Tibial nerve (tissue), 4 donors: ENCODE results near the gene PHLDA2. TPM values are rescaled to one million over a fixed set of nuclear protein-coding genes. Genes with fewer than 3 reads are reported as not detected.

Source experiments
- DNase-seq, 2 donors: peaks; one replicate each; pipeline ENCODE4 v3.0.0-alpha.2; 2019; ENCODE audit warnings: low spot score in 2 of 2
- H3K27ac ChIP-seq, 4 donors: fragments of 200-600 bp; sonication (generic) in 3 of 4; one replicate each; pipeline ENCODE4 v1.5.1; 2017 to 2019; ENCODE audit warnings: mild to moderate bottlenecking in 1 of 4
- H3K27me3 ChIP-seq, 2 donors: fragments of 200-600 bp; sonication (generic) in 1 of 2; one replicate each; pipeline versions ENCODE4 v1.5.1 to v1.6.0; 2017 to 2019
- H3K36me3 ChIP-seq, 3 donors: fragments of 200-600 bp; sonication (generic); one replicate each; pipeline ENCODE4 v1.5.1; 2018 to 2019
- H3K4me1 ChIP-seq, 4 donors: fragments of 200-600 bp; sonication (generic) in 3 of 4; one replicate each; pipeline ENCODE4 v1.5.1; 2017 to 2019
- H3K4me3 ChIP-seq, 4 donors: fragments of 200-600 bp; sonication (generic) in 3 of 4; one replicate each; pipeline ENCODE4 v1.5.1; 2017 to 2019; ENCODE audit warnings: mild to moderate bottlenecking in 1 of 4, moderate library complexity in 1 of 4
- H3K9me3 ChIP-seq, 4 donors: fragments of 200-600 bp; sonication (generic) in 3 of 4; one replicate each; pipeline ENCODE4 v1.5.1; 2017 to 2019
- CTCF ChIP-seq, 5 experiments: fragments of 200-600 bp in 3 of 5; fragments of 450-650 bp in 2 of 5; sonication (generic) in 3 of 5; IDR thresholded peaks; one replicate each; pipeline ENCODE4 v1.5.1; 2016 to 2019; ENCODE audit warnings: antibody characterized with exemption in 5 of 5, mild to moderate bottlenecking in 3 of 5, moderate library complexity in 2 of 5
- EP300 ChIP-seq, 2 donors: sonication (generic); formaldehyde crosslinking; IDR thresholded peaks; one replicate each; pipeline ENCODE4 v1.6.1; 2017; ENCODE audit warnings: antibody characterized with exemption in 2 of 2, mild to moderate bottlenecking in 1 of 2
- POLR2A ChIP-seq, 2 donors: fragments of 450-650 bp; IDR thresholded peaks; one replicate each; pipeline ENCODE4 v1.6.1; 2017; ENCODE audit warnings: antibody characterized with exemption in 2 of 2, mild to moderate bottlenecking in 2 of 2, moderate library complexity in 2 of 2
- WGBS, 2 donors: methylation state at CpG; one replicate each; pipeline ENCODE4 v1.1.5; 2018; 5-methylcytosine and 5-hydroxymethylcytosine counted together
- total RNA-seq, 4 donors: library from RNA; depleted of rRNA; stranded (reverse); fragments of >200 nt; gene quantifications; one replicate each; pipeline ENCODE4 v1.1.0, GENCODE V29; 2016

PHLDA2 gene
- total RNA-seq, 4 donors from 2014 or later, result 3.3 to 6.1 (median 5.1) TPM

GRCh38 chr11:2886936-2887335 is 42.3 kb downstream of the PHLDA2 start:
- Histone ChIP-seq H3K4me3 (no peak overlapping the region), H3K36me3 (peaks cover 0 to 3% (median 0%) of the 10 kb centered on the region in 3 donors), H3K27ac (peak overlapping the region in 2 of 4 donors; percentile 77 to 92), H3K4me1 (peaks cover 0 to 58% (median 16%) of the 10 kb centered on the region in 4 donors), H3K27me3 (no peaks in the 10 kb centered on the region), H3K9me3 (no peaks in the 10 kb centered on the region)
- no peak for TF ChIP-seq CTCF (IDR thresholded peaks at IDR 0.05)
- TF ChIP-seq POLR2A (IDR thresholded peaks at IDR 0.05), result no peak
- TF ChIP-seq EP300 (IDR thresholded peaks at IDR 0.05), result no peak
- DNase-seq, result no peak
- WGBS, 2 donors, result 87 to 92% methylated on average over 4 to 5 of the region's 5 CpGs

- H3K27ac ChIP-seq, result peak overlapping the region; percentile 77 to 92 (median 82)
- peaks cover 0 to 9% (median 0%) of the 10 kb centered on the region in 3 donors for H3K36me3 ChIP-seq
- TF ChIP-seq CTCF (IDR thresholded peaks at IDR 0.05) (peak in 2 of 5 experiments; percentile 18 to 42), POLR2A (IDR thresholded peaks at IDR 0.05) (no peak)
- H3K27me3 ChIP-seq, result no peaks in the 10 kb centered on the region
- H3K9me3 ChIP-seq, result no peaks in the 10 kb centered on the region
- peaks cover 0 to 58% (median 10%) of the 10 kb centered on the region in 4 donors for H3K4me1 ChIP-seq
- DNase-seq, result peak in 1 of 2 donors; percentile 35
- peak overlapping the region in 3 of 4 donors; percentile 47 to 93 (median 78) for H3K4me3 ChIP-seq
- WGBS, 2 donors, result 17 to 33% methylated on average over 14 to 44 of the region's 49 CpGs
Observed at GRCh38 chr11:2886191-2886894, 42.9 kb downstream of the PHLDA2 start.

GRCh38 chr11:2885678-2886081 is 43.5 kb downstream of the PHLDA2 start, which contains the start of gene CDKN1C:
CDKN1C (minus strand) TSS chr11:2885775; CDS start chr11:2885456, 319 bp downstream.
- DNase-seq, result peak; percentile 86 to 91
- WGBS, 2 donors, result 0% methylated on average over 3 to 8 of the region's 61 CpGs
- Histone ChIP-seq H3K4me1 (peaks cover 0 to 51% (median 6%) of the 10 kb centered on the region in 4 donors), H3K4me3 (peak within 1 kb of the TSS; percentile 78 to 96 (median 92)), H3K9me3 (no peaks in the 10 kb centered on the region), H3K36me3 (peaks cover 0 to 13% (median 0%) of the 10 kb centered on the region in 3 donors), H3K27ac (peak within 1 kb of the TSS; percentile 79 to 97 (median 92)), H3K27me3 (no peaks in the 10 kb centered on the region)
- peak; percentile 95 to 97 for TF ChIP-seq POLR2A (IDR thresholded peaks at IDR 0.05)
- TF ChIP-seq EP300 (IDR thresholded peaks at IDR 0.05), result peak; percentile 33 to 99
- TF ChIP-seq CTCF (IDR thresholded peaks at IDR 0.05), result peak in 1 of 5 experiments; percentile 7

GRCh38 chr11:2885017-2885677 is 44.1 kb downstream of the PHLDA2 start:
- DNase-seq, result no peak
- Histone ChIP-seq H3K9me3 (no peaks in the 10 kb centered on the region), H3K4me1 (peaks cover 0 to 46% (median 5%) of the 10 kb centered on the region in 4 donors), H3K4me3 (peak overlapping the region; percentile 78 to 96 (median 92)), H3K27me3 (no peaks in the 10 kb centered on the region), H3K27ac (peak overlapping the region; percentile 69 to 97 (median 92)), H3K36me3 (peaks cover 0 to 18% (median 0%) of the 10 kb centered on the region in 3 donors)
- WGBS, 2 donors, result 0 to 1% methylated on average over 34 to 36 of the region's 80 CpGs
- TF ChIP-seq EP300 (IDR thresholded peaks at IDR 0.05), result no peak
- TF ChIP-seq CTCF (IDR thresholded peaks at IDR 0.05), result peak in 4 of 5 experiments; percentile 41 to 55 (median 50)
- TF ChIP-seq POLR2A (IDR thresholded peaks at IDR 0.05), result no peak
